Fibroblast of lung (primary cell): ENCODE measurements around the gene MAP3K4. TPM values are rescaled to one million over a fixed set of nuclear protein-coding genes. Genes with fewer than 3 reads are reported as not detected.

Experiments
- DNase-seq, 2 donors: peaks; one replicate each; pipeline versions ENCODE4 v3.0.0 to v3.0.0-alpha.2; 2010; ENCODE audit warnings: low read depth in 2 of 2
- H2AFZ ChIP-seq: 2 replicates; pipeline ENCODE4 v1.5.1; 2012; ENCODE audit warnings: low read length, control low read depth, inconsistent platforms
- H3K27ac ChIP-seq: 2 replicates; pipeline ENCODE4 v1.5.1; 2011; ENCODE audit warnings: low read length, control low read depth; ENCODE audit not compliant: insufficient read depth
- H3K27me3 ChIP-seq: 2 replicates; pipeline ENCODE4 v1.5.1; 2011; ENCODE audit warnings: mild to moderate bottlenecking, low read length; ENCODE audit not compliant: control insufficient read depth, insufficient read depth
- H3K36me3 ChIP-seq: 2 replicates; pipeline ENCODE4 v1.5.1; 2011; ENCODE audit warnings: low read length; ENCODE audit not compliant: control insufficient read depth, insufficient read depth
- H3K4me1 ChIP-seq: 2 replicates; pipeline ENCODE4 v1.5.1; 2011; ENCODE audit warnings: low read length; ENCODE audit not compliant: control insufficient read depth, insufficient read depth; ENCODE audit errors: extremely low read depth
- H3K4me2 ChIP-seq: 2 replicates; pipeline ENCODE4 v1.5.1; 2011; ENCODE audit warnings: low read length, control low read depth; ENCODE audit not compliant: insufficient read depth; ENCODE audit errors: extremely low read depth
- H3K4me3 ChIP-seq, 4 experiments: fragments of 200-600 bp in 1 of 4; sonication (generic) in 1 of 4; replicated peaks in 1 of 4; 2 replicates each; pipeline ENCODE4 v1.5.1; 2011 to 2016; ENCODE audit warnings: low read length in 4 of 4, low read depth in 3 of 4, mild to moderate bottlenecking in 3 of 4, control low read depth in 2 of 4, inconsistent platforms in 1 of 4, mixed read lengths in 1 of 4; ENCODE audit not compliant: insufficient read depth in 1 of 4; ENCODE audit errors: control extremely low read depth in 1 of 4
- H3K79me2 ChIP-seq: 2 replicates; pipeline ENCODE4 v1.5.1; 2012; ENCODE audit warnings: mild to moderate bottlenecking, low read length, inconsistent platforms; ENCODE audit not compliant: control insufficient read depth, insufficient read depth
- H3K9ac ChIP-seq: 2 replicates; pipeline ENCODE4 v1.5.1; 2011; ENCODE audit warnings: mild to moderate bottlenecking, low read length, control low read depth; ENCODE audit not compliant: insufficient read depth
- H3K9me3 ChIP-seq: 2 replicates; pipeline ENCODE4 v1.5.1; 2012; ENCODE audit warnings: low read depth, low read length; ENCODE audit not compliant: control insufficient read depth, insufficient read depth
- H4K20me1 ChIP-seq: 2 replicates; pipeline ENCODE4 v1.5.1; 2011; ENCODE audit warnings: low read length; ENCODE audit not compliant: control insufficient read depth, insufficient read depth; ENCODE audit errors: extremely low read depth
- EZH2 ChIP-seq: IDR thresholded peaks from 2 replicates; pipeline ENCODE4 v1.5.1; 2012; ENCODE audit warnings: low read length, control low read depth, mild to moderate bottlenecking; ENCODE audit errors: missing control alignments
- polyA plus RNA-seq, 2 donors: library from polyadenylated mRNA; depleted of rRNA in 1 of 2; stranded (reverse) in 1 of 2; unstranded in 1 of 2; fragments of >200 nt; gene quantifications; 2 replicates each; pipeline ENCODE4 v1.2.1, GENCODE V29; 2011 to 2012; ENCODE audit warnings: missing spikeins in 1 of 2
- total RNA-seq: library from RNA; depleted of rRNA; stranded (reverse); fragments of >200 nt; gene quantifications from 2 replicates; pipeline ENCODE4 v1.2.1, GENCODE V29; 2014
- TF ChIP-seq, protein P1 (sequence below), 2 donors: IDR thresholded peaks in 1 of 2; conservative IDR thresholded peaks in 1 of 2; 1 replicate in 1 of 2; 2 replicates in 1 of 2; pipeline ENCODE4 v1.5.1; 2011 to 2012; ENCODE audit warnings: low read length in 2 of 2, control low read depth in 1 of 2, inconsistent platforms in 1 of 2, low read depth in 1 of 2, mild to moderate bottlenecking in 1 of 2

Gene MAP3K4
- total and polyA plus RNA-seq, 2 donors (not counting 1 experiment from before 2014, with no cell fraction given): 9.1 to 44.4 TPM

DNA sequence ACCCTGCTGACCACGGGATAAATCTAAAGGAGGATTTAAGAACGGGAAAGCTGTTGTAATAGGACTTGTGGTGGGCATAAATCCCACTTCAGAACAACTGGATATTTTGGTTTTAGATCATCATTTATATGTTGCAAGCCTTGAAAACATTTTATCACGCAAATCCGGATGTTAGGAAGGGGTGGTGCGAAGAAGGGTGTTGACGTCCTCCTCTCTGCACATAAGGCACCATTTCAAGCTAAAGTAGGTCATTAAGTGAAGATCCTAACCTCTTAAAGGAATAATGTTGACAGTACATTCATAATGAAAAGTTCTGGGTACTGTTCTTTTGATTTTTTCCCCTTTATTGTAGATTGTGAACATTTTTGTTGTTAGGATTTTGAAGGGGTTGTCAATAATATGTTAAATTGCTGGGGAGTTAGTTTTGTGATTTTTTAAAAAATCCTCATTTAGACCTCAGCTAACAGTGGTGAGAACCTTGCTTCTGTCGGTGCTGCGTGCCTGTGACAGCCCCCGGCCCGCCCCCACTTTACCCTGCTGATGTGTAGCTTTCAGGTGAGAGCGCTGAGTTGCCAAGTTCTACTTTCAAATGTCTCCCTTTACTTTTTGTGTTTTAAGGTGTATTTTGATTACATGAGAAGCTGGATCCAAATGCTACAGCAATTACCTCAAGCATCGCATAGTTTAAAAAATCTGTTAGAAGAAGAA is 88.8 kb downstream of the MAP3K4 start:
- H3K9ac ChIP-seq: no peak overlapping the region
- H3K4me1 ChIP-seq: no peaks in the 10 kb centered on the region
- DNase-seq: no peak

DNA sequence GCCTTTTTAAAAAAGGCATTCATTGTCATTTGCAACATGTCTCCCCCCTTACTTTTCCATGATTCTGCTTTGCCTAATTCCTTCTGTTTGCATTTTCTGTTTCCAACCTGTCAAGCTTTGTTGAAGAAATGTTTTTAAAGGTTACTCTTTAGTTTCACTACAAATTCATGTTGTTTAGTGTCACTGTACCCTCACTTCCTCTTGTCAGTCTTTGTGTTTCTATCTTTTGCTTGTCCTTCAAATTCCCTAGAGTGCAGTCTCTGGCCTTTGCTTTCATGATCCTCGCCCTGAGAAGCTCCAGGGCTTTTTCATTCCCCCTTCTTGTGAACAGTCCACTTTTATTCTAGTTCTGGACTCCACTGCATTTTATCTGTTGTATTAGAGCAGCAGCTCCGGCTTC is 90.6 kb downstream of the MAP3K4 start:
- Histone ChIP-seq H4K20me1 (no peaks in the 10 kb centered on the region), H3K36me3 (no peaks in the 10 kb centered on the region), H3K4me3 (no peak overlapping the region), H3K27ac (no peak overlapping the region), H3K4me2 (no peak overlapping the region), H3K27me3 (no peaks in the 10 kb centered on the region), H3K9ac (no peak overlapping the region), H3K79me2 (no peaks in the 10 kb centered on the region), H3K9me3 (no peaks in the 10 kb centered on the region), H2AFZ (no peak overlapping the region), H3K4me1 (no peaks in the 10 kb centered on the region)
- DNase-seq: no peak
- TF ChIP-seq, protein P1, sequence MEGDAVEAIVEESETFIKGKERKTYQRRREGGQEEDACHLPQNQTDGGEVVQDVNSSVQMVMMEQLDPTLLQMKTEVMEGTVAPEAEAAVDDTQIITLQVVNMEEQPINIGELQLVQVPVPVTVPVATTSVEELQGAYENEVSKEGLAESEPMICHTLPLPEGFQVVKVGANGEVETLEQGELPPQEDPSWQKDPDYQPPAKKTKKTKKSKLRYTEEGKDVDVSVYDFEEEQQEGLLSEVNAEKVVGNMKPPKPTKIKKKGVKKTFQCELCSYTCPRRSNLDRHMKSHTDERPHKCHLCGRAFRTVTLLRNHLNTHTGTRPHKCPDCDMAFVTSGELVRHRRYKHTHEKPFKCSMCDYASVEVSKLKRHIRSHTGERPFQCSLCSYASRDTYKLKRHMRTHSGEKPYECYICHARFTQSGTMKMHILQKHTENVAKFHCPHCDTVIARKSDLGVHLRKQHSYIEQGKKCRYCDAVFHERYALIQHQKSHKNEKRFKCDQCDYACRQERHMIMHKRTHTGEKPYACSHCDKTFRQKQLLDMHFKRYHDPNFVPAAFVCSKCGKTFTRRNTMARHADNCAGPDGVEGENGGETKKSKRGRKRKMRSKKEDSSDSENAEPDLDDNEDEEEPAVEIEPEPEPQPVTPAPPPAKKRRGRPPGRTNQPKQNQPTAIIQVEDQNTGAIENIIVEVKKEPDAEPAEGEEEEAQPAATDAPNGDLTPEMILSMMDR (conservative IDR thresholded peaks at IDR 0.05 in 1 of 2, IDR thresholded peaks at IDR 0.05 in 1 of 2; ENCODE audit: low read depth in 1 of 2, low read length in 2 of 2): no peak
- TF ChIP-seq EZH2: no peak

More for the DNA sequence above, 88.8 kb downstream of the MAP3K4 start:
- Histone ChIP-seq H3K4me3 (no peak overlapping the region), H3K4me2 (no peak overlapping the region), H4K20me1 (no peaks in the 10 kb centered on the region), H3K27ac (no peak overlapping the region), H3K79me2 (no peaks in the 10 kb centered on the region), H3K36me3 (no peaks in the 10 kb centered on the region), H3K27me3 (no peaks in the 10 kb centered on the region), H2AFZ (no peak overlapping the region), H3K9me3 (no peaks in the 10 kb centered on the region)
- TF ChIP-seq, protein P1 (conservative IDR thresholded peaks at IDR 0.05 in 1 of 2, IDR thresholded peaks at IDR 0.05 in 1 of 2; ENCODE audit: low read depth in 1 of 2, low read length in 2 of 2): no peak
- no peak for TF ChIP-seq EZH2

- Histone ChIP-seq H2AFZ (no peak overlapping the region), H3K9me3 (no peaks in the 10 kb centered on the region), H3K9ac (no peak overlapping the region), H3K27ac (no peak overlapping the region), H3K27me3 (no peaks in the 10 kb centered on the region), H3K36me3 (peaks cover 2% of the 10 kb centered on the region), H3K79me2 (no peaks in the 10 kb centered on the region), H3K4me2 (no peak overlapping the region), H3K4me1 (no peaks in the 10 kb centered on the region), H4K20me1 (no peaks in the 10 kb centered on the region), H3K4me3 (no peak overlapping the region)
- TF ChIP-seq, protein P1 (conservative IDR thresholded peaks at IDR 0.05 in 1 of 2, IDR thresholded peaks at IDR 0.05 in 1 of 2; ENCODE audit: low read depth in 1 of 2, low read length in 2 of 2): no peak
- no peak for TF ChIP-seq EZH2
- peak; percentile 5 to 40 for DNase-seq
Observed at GRCh38 chr6:161085246-161085645, 93.7 kb downstream of the MAP3K4 start.
